PC-9 (cell line): Measurements from ENCODE around the gene TWNK.

Experiments used
- EZH2 ChIP-seq: fragments of 200-600 bp; sonication (generic); IDR thresholded peaks from 2 replicates; pipeline ENCODE4 v1.8.0; 2017; ENCODE audit warnings: antibody characterized with exemption, low read depth
- TF ChIP-seq, protein P1 (sequence below): fragments of 200-600 bp; sonication (generic); conservative IDR thresholded peaks from 2 replicates; pipeline ENCODE4 v1.6.1; 2017; ENCODE audit warnings: mixed run types, antibody characterized with exemption, mild to moderate bottlenecking, moderate library complexity

DNA sequence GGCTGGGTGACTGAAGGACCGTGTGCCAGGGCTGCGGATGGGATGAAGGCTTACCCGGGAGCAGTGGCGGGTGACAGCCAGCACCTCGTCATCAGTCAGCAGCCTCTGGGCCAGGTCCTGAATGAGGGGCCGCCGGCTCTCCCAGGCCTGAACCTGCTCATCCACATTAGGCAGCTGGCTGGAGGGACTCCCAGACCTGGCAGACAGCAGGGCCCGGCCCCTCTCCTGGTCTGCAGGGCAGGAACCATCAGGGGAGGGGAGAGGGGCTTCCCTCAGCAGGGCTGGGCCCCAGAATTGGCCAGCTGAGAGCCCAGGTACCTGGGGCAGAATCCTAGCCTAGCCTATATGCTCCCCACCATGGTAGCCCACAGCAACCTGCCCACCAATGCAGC is 28.2 kb downstream of the TWNK start:
- TF ChIP-seq, protein P1, sequence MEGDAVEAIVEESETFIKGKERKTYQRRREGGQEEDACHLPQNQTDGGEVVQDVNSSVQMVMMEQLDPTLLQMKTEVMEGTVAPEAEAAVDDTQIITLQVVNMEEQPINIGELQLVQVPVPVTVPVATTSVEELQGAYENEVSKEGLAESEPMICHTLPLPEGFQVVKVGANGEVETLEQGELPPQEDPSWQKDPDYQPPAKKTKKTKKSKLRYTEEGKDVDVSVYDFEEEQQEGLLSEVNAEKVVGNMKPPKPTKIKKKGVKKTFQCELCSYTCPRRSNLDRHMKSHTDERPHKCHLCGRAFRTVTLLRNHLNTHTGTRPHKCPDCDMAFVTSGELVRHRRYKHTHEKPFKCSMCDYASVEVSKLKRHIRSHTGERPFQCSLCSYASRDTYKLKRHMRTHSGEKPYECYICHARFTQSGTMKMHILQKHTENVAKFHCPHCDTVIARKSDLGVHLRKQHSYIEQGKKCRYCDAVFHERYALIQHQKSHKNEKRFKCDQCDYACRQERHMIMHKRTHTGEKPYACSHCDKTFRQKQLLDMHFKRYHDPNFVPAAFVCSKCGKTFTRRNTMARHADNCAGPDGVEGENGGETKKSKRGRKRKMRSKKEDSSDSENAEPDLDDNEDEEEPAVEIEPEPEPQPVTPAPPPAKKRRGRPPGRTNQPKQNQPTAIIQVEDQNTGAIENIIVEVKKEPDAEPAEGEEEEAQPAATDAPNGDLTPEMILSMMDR, result no peak
- TF ChIP-seq EZH2, result no peak
